ENCODE results near the gene PDGFC.

Gene PDGFC

GRCh38 chr4:156766846-156767245 lies 204.8 kb downstream of the PDGFC start:
- Mint-ChIP-seq H3K27me3 (no peaks in the 10 kb centered on the region), H3K36me3 (ENCODE audit: low read depth) (no peaks in the 10 kb centered on the region), H3K4me3 (no peak overlapping the region), H3K27ac (no peak overlapping the region), H3K9me3 (no peaks in the 10 kb centered on the region), H3K4me1 (ENCODE audit: low read depth) (no peaks in the 10 kb centered on the region)

GRCh38 chr4:156765277-156765676 lies 206.3 kb downstream of the PDGFC start:
- Mint-ChIP-seq H3K9me3 (no peaks in the 10 kb centered on the region), H3K27ac (no peak overlapping the region), H3K36me3 (ENCODE audit: low read depth) (no peaks in the 10 kb centered on the region), H3K4me3 (no peak overlapping the region), H3K4me1 (ENCODE audit: low read depth) (no peaks in the 10 kb centered on the region), H3K27me3 (no peaks in the 10 kb centered on the region)

- Mint-ChIP-seq H3K27me3 (no peaks in the 10 kb centered on the region), H3K27ac (no peak overlapping the region), H3K4me1 (ENCODE audit: low read depth) (no peaks in the 10 kb centered on the region), H3K36me3 (ENCODE audit: low read depth) (no peaks in the 10 kb centered on the region), H3K9me3 (no peaks in the 10 kb centered on the region), H3K4me3 (no peak overlapping the region)
Measured at GRCh38 chr4:156764846-156765245, 206.8 kb downstream of the PDGFC start.

DNA sequence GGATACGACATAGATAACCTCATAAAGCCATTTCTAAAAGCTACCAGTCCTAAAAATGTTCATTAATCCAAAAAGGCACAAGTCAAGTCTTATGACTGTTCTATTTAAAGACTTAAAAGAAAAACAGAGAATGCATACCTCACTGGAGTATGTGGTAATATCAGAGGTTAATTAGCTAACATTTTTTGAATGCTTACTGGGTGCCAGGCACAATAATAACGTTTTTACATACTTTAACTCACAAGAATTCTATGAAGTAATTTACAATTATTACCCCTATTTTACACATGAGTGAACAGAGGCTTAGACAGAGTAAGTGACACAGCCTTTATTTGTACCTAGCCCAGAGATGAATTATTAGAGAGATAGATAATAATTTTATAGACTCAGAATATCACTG lies 207.5 kb downstream of the PDGFC start:
- Mint-ChIP-seq H3K4me3 (no peak overlapping the region), H3K36me3 (ENCODE audit: low read depth) (no peaks in the 10 kb centered on the region), H3K4me1 (ENCODE audit: low read depth) (no peaks in the 10 kb centered on the region), H3K27me3 (no peaks in the 10 kb centered on the region), H3K9me3 (no peaks in the 10 kb centered on the region), H3K27ac (no peak overlapping the region)

GRCh38 chr4:156763511-156763910 lies 208.1 kb downstream of the PDGFC start:
- H3K4me1 Mint-ChIP-seq (ENCODE audit: low read depth) = no peaks in the 10 kb centered on the region
- H3K27ac Mint-ChIP-seq = no peak overlapping the region
- no peaks in the 10 kb centered on the region for H3K9me3 Mint-ChIP-seq
- H3K4me3 Mint-ChIP-seq = no peak overlapping the region
- H3K36me3 Mint-ChIP-seq (ENCODE audit: low read depth) = no peaks in the 10 kb centered on the region
- no peaks in the 10 kb centered on the region for H3K27me3 Mint-ChIP-seq

- peaks cover 3% of the 10 kb centered on the region for H3K9me3 Mint-ChIP-seq
- H3K36me3 Mint-ChIP-seq (ENCODE audit: low read depth) = no peaks in the 10 kb centered on the region
- H3K27me3 Mint-ChIP-seq = no peaks in the 10 kb centered on the region
- H3K27ac Mint-ChIP-seq = no peak overlapping the region
- no peaks in the 10 kb centered on the region for H3K4me1 Mint-ChIP-seq (ENCODE audit: low read depth)
- no peak overlapping the region for H3K4me3 Mint-ChIP-seq
Measured at GRCh38 chr4:156762851-156763250, 208.7 kb downstream of the PDGFC start.

DNA sequence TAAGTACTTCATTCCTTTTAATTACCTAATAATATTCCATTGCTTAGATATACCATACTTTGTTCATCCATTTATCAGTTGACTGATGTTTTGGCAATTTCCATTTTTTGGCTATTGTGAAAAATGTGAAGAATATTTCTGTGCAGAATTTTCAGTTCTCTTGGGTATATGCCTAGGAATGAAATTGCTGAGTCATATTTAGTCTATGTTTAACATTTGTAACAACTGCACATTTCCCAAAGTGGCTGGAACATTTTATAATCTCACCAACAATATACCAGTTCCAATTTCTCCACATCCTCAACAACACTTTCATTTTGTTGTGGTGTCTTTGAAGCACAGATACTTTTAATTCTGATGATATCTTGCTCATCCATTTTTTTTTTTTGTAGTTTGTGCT lies 215.5 kb downstream of the PDGFC start:
- no peak overlapping the region for H3K27ac Mint-ChIP-seq
- H3K4me3 Mint-ChIP-seq = no peak overlapping the region
- no peaks in the 10 kb centered on the region for H3K4me1 Mint-ChIP-seq (ENCODE audit: low read depth)
- H3K9me3 Mint-ChIP-seq = peaks cover 13% of the 10 kb centered on the region
- no peaks in the 10 kb centered on the region for H3K36me3 Mint-ChIP-seq (ENCODE audit: low read depth)
- H3K27me3 Mint-ChIP-seq = no peaks in the 10 kb centered on the region

DNA sequence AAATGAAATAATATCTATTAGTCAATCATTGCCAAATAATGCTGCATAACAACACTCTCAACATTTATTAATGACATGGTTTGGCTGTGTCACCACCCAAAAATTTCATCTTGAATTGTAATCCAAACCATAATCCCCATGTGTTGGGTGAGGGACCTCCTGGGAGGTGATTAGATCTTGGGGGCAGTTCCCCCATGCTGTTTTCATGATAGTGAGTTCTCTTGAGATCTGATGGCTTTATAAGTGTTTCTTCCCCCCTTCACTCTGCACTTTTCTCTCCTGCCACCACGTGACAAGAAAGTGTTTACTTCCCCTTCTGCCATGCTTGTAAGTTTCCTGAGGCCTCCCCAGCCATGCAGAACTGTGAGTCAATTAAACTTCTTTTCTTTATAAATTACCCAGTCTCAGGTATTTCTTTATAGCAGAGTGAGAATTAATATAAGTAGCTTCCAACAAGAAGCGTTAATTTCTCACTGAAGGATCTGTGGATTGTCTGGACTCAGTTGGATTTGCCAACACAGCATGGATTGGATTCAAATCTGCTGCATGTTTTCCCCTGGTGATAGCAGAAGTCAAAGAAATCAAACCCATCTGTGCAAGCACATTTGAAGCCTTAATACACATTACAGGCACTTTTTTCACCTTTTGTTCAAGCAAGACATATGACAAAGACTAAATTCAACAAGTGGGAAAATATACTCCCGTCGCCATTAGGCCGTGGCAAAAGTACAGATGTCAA lies 216.6 kb downstream of the PDGFC start:
- Mint-ChIP-seq H3K4me1 (ENCODE audit: low read depth) (no peaks in the 10 kb centered on the region), H3K27ac (no peak overlapping the region), H3K36me3 (ENCODE audit: low read depth) (no peaks in the 10 kb centered on the region), H3K27me3 (no peaks in the 10 kb centered on the region), H3K9me3 (peaks cover 19% of the 10 kb centered on the region), H3K4me3 (no peak overlapping the region)

- no peak overlapping the region for H3K4me3 Mint-ChIP-seq
- H3K27ac Mint-ChIP-seq = no peak overlapping the region
- H3K4me1 Mint-ChIP-seq (ENCODE audit: low read depth) = no peaks in the 10 kb centered on the region
- H3K9me3 Mint-ChIP-seq = peaks cover 18% of the 10 kb centered on the region
- no peaks in the 10 kb centered on the region for H3K27me3 Mint-ChIP-seq
- H3K36me3 Mint-ChIP-seq (ENCODE audit: low read depth) = no peaks in the 10 kb centered on the region
Measured at GRCh38 chr4:156751486-156751885, 220.1 kb downstream of the PDGFC start.

DNA sequence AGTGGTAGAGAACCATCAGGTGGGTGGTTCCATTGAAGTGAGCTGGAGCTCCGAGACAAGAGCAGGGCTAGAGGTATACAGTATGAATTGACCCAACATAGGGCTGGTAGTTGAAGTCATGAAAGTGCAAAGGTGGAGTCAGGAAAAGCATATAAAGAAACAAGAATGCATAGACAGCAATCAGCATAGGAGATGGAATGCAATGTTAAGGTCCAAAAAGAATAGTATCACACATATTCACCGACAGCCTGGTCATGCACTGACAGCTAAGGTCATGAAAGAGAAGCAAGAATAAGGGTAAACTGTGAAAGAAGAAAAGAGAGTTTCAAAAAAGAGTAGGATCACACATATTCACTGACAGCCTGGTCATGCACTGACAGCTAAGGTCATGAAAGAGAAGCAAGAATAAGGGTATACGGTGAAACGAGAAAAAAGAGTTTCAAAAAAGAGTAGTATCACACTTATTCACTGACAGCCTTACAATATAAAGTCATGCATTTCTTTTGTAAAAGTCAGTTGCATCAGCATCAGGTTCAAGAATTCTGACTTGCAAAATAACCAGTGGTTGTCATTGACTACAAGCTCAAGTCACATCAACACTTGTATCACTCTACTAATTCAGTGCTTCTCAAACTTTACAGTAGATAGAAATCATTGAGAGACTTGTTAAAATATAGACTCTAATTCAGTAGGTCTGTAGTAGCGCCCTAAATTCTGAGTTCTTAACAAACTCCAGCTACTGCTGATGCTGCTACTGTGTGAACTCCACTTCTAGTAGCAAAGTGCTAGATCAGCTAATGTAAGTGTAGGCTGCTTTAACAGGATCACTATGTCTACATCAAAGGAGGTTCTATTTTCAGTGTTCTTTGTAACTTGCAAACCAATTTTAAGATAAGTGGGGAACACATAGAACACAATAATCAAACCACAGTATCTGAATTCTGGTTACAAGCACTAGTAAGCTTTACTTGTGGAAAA lies 221.9 kb downstream of the PDGFC start:
- H3K4me3 Mint-ChIP-seq = no peak overlapping the region
- peaks cover 11% of the 10 kb centered on the region for H3K9me3 Mint-ChIP-seq
- no peak overlapping the region for H3K27ac Mint-ChIP-seq
- H3K36me3 Mint-ChIP-seq (ENCODE audit: low read depth) = no peaks in the 10 kb centered on the region
- no peaks in the 10 kb centered on the region for H3K27me3 Mint-ChIP-seq
- no peaks in the 10 kb centered on the region for H3K4me1 Mint-ChIP-seq (ENCODE audit: low read depth)

DNA sequence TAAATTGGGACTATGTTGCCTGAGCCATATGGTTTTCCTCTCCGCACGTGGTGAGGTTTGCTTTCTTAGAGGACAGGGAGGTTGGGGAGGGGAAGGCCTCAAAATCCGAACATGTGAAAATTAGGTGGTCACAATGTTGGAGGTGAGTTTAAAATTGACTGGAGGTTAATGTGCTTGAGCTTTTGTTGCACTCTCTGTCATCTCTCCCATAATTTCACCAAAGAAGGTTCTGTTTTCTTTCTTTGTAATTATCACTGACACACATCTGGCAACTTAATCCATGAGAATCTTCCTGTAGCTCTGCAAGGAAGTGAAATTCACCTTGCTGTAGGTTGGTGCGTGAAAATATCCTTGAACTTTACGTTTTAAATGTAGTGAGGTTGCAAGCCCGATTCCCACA lies 225.5 kb downstream of the PDGFC start:
- H3K4me1 Mint-ChIP-seq (ENCODE audit: low read depth) = no peaks in the 10 kb centered on the region
- H3K36me3 Mint-ChIP-seq (ENCODE audit: low read depth) = no peaks in the 10 kb centered on the region
- no peak overlapping the region for H3K27ac Mint-ChIP-seq
- H3K4me3 Mint-ChIP-seq = no peak overlapping the region
- peaks cover 16% of the 10 kb centered on the region for H3K9me3 Mint-ChIP-seq
- H3K27me3 Mint-ChIP-seq = no peaks in the 10 kb centered on the region

GRCh38 chr4:156738766-156739165 lies 232.8 kb downstream of the PDGFC start:
- H3K9me3 Mint-ChIP-seq = peaks cover 11% of the 10 kb centered on the region
- H3K27ac Mint-ChIP-seq = no peak overlapping the region
- H3K27me3 Mint-ChIP-seq = no peaks in the 10 kb centered on the region
- H3K4me1 Mint-ChIP-seq (ENCODE audit: low read depth) = no peaks in the 10 kb centered on the region
- H3K36me3 Mint-ChIP-seq (ENCODE audit: low read depth) = no peaks in the 10 kb centered on the region
- H3K4me3 Mint-ChIP-seq = no peak overlapping the region

DNA sequence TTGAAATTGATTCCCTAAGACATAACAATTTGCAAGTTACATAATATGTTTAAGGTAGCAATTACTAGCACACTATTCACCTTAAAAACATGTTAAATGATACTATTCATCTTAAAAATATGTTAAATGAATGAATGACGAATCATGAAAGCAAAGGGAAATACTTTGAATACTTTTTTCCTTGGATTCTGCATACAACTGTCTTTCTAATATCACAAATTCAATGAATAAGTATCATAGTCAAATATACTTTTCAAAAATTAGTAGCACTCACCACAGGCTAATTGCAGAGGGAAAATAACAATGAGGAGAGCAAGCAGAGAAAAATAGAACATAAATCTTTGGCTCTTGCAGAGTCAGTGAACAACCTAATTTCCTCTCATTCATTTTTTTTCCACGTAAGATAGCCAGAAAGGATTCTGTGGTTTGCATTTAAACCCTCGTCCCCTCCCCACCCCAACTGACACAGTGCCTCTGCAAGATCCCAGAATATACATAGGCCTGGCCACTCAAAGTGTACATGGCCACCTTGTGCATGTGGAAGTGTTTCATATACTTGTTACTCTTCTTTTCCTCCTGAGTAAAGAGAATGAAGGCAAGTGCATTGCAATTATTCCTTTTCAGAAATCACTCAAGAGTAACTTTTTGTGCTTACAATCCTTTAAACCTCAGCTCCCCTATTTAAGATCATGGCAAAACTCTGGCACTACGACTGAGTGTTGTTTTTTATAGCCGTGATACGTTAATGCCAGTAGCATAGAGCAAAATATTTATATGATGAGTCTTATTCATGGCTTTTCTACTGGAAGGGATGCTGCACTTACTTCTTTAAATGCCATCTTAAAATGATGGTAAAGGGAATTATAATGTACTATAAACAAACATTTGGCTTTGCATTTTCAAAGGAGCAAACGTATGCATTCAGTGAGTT lies 236.4 kb downstream of the PDGFC start:
- peaks cover 24% of the 10 kb centered on the region for H3K9me3 Mint-ChIP-seq
- no peaks in the 10 kb centered on the region for H3K4me1 Mint-ChIP-seq (ENCODE audit: low read depth)
- H3K4me3 Mint-ChIP-seq = no peak overlapping the region
- no peaks in the 10 kb centered on the region for H3K27me3 Mint-ChIP-seq
- no peak overlapping the region for H3K27ac Mint-ChIP-seq
- no peaks in the 10 kb centered on the region for H3K36me3 Mint-ChIP-seq (ENCODE audit: low read depth)

DNA sequence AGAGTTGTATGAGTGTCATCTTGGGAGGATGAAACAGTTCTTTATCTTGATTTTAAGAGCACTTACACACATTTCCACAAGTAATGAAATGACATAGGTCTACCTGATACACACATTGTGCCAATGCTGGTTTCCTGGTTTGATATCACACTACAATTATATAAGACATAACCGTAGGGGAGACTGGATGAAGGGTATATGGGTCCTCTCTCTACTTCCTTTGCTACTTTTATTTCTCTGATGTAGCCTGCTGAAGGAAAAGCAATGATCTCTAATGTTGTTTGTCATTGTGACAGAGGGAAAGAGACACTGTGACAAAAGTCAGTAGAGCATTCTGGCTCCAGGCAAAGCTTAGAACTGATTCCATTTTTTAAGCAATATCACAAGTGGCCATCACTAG lies 238.0 kb downstream of the PDGFC start:
- no peaks in the 10 kb centered on the region for H3K27me3 Mint-ChIP-seq

More for the DNA sequence above, 238.0 kb downstream of the PDGFC start:
- Mint-ChIP-seq H3K27ac (no peak overlapping the region), H3K9me3 (peaks cover 25% of the 10 kb centered on the region), H3K4me3 (no peak overlapping the region), H3K36me3 (ENCODE audit: low read depth) (no peaks in the 10 kb centered on the region), H3K4me1 (ENCODE audit: low read depth) (no peaks in the 10 kb centered on the region)
